Aorta (tissue), 5 donors: ENCODE data around the gene TNIP2. TPM values are rescaled to one million over a fixed set of nuclear protein-coding genes. Genes with fewer than 3 reads are reported as not detected.

ENCODE experiments used
- ATAC-seq: fragments of 200-7000 bp; cut with Tn5 transposase; one replicate; pipeline ENCODE4 v1.9.1; 2022; ENCODE audit warnings: moderate library complexity; ENCODE audit not compliant: low FRiP score
- DNase-seq, 2 donors: peaks; one replicate each; pipeline ENCODE4 v3.0.0-alpha.2; 2020
- H3K27ac ChIP-seq, 2 donors: one replicate each; pipeline ENCODE4 v1.5.1; 2013; ENCODE audit warnings: low read length in 2 of 2, mild to moderate bottlenecking in 2 of 2, moderate library complexity in 2 of 2, control low read depth in 1 of 2, inconsistent platforms in 1 of 2, low read depth in 1 of 2
- H3K27me3 ChIP-seq, 2 donors: one replicate each; pipeline ENCODE4 v1.6.1; 2013; ENCODE audit warnings: control low read depth in 1 of 2, low read length in 1 of 2, mild to moderate bottlenecking in 1 of 2, moderate library complexity in 1 of 2; ENCODE audit not compliant: insufficient read depth in 2 of 2, control insufficient read depth in 1 of 2
- H3K36me3 ChIP-seq, 2 donors: one replicate each; pipeline ENCODE4 v1.6.1; 2013; ENCODE audit warnings: control low read depth in 1 of 2, low read length in 1 of 2, mild to moderate bottlenecking in 1 of 2; ENCODE audit not compliant: insufficient read depth in 2 of 2, control insufficient read depth in 1 of 2
- H3K4me1 ChIP-seq, 2 donors: one replicate each; pipeline ENCODE4 v1.6.1; 2013; ENCODE audit warnings: low read length in 2 of 2, control low read depth in 1 of 2, mild to moderate bottlenecking in 1 of 2, moderate library complexity in 1 of 2; ENCODE audit not compliant: insufficient read depth in 2 of 2, control insufficient read depth in 1 of 2
- H3K4me3 ChIP-seq, 2 donors: one replicate each; pipeline ENCODE4 v1.5.1; 2013; ENCODE audit warnings: low read length in 2 of 2, control low read depth in 1 of 2, mild to moderate bottlenecking in 1 of 2
- H3K9me3 ChIP-seq: one replicate; pipeline ENCODE4 v1.6.1; 2013; ENCODE audit warnings: mild to moderate bottlenecking, low read length; ENCODE audit not compliant: control insufficient read depth
- WGBS, 2 donors: extraction: QIAGEN DNeasy Blood & Tissue Kit; methylation state at CpG; one replicate each; pipeline ENCODE4 v1.1.7; 2013; 5-methylcytosine and 5-hydroxymethylcytosine counted together
- intact Hi-C, 2 donors: fragments of 100-400 bp; cut with DNase I; formaldehyde crosslinking; loops; one replicate each; pipeline versions ENCODE4 v1.14.2 to v1.15.0; 2022
- polyA plus RNA-seq, 2 donors: library from polyadenylated mRNA; stranded (reverse); fragments of 200-250 nt; gene quantifications; one replicate each; pipeline ENCODE4 v1.2.3, GENCODE V29; 2013
- total RNA-seq, 2 donors: library from RNA; stranded (reverse); fragmentation: NEBNext Ultra II Directional; extraction: Animal tissue kit (Norgen Biotek cat#: 25700); gene quantifications; one replicate each; pipeline ENCODE4 v1.2.1, GENCODE V29; 2021
- donor health status: healthy with polysubstance abuse.
- donor health status: Bipolar disorder and iron deficiency.
- donor health status: DM: no; HTN: no; CAD: no.
- donor health status: DM: no; HTN: no; CAD: no.
- donor health status: DM: yes; HTN: yes; CAD: no.

Gene TNIP2
- total and polyA plus RNA-seq, 4 donors, result 37.2 to 43.8 (median 38.4) TPM

- Histone ChIP-seq H3K27ac (no peak overlapping the region), H3K27me3 (no peaks in the 10 kb centered on the region), H3K4me3 (peak overlapping the region; percentile 1 to 51), H3K4me1 (no peaks in the 10 kb centered on the region), H3K36me3 (no peaks in the 10 kb centered on the region), H3K9me3 (no peaks in the 10 kb centered on the region)
- intact Hi-C loops, result loop anchor here in 1 of 2 donors (10.0 kb wide), 1 partner anchor 220 kb away; the partner anchor contains the start of gene FAM193A
- ATAC-seq (peak; percentile 19), DNase-seq (peak in 1 of 2 donors; percentile 55)
- WGBS, 2 donors, result 62% methylated on average over 22 to 23 of the region's 23 CpGs
Measured at GRCh38 chr4:2754848-2755819, 1.0 kb downstream of the TNIP2 start.

GRCh38 chr4:2753436-2753835 is 2.7 kb downstream of the TNIP2 start:
- ATAC-seq, result no peak
- WGBS, 2 donors, result 89 to 91% methylated on average over 4 of the region's 4 CpGs
- H3K4me1 ChIP-seq, result no peaks in the 10 kb centered on the region

GRCh38 chr4:2750719-2751605 is 5.2 kb downstream of the TNIP2 start:
- Histone ChIP-seq H3K4me3 (no peak overlapping the region), H3K9me3 (no peaks in the 10 kb centered on the region), H3K36me3 (peaks cover 0 to 3% of the 10 kb centered on the region in 2 donors), H3K27me3 (no peaks in the 10 kb centered on the region), H3K27ac (no peak overlapping the region), H3K4me1 (no peaks in the 10 kb centered on the region)
- intact Hi-C loops, result loop anchor here in 1 of 2 donors (10.0 kb wide), 1 partner anchor 216 kb away; the partner anchor contains the start of gene FAM193A
- DNase-seq, result peak in 1 of 2 donors; percentile 50
- WGBS, 2 donors, result 78 to 82% methylated on average over 19 of the region's 19 CpGs
- ATAC-seq, result no peak

More at GRCh38 chr4:2753436-2753835, 2.7 kb downstream of the TNIP2 start:
- Histone ChIP-seq H3K9me3 (no peaks in the 10 kb centered on the region), H3K27ac (no peak overlapping the region), H3K27me3 (no peaks in the 10 kb centered on the region), H3K36me3 (no peaks in the 10 kb centered on the region), H3K4me3 (no peak overlapping the region)
- intact Hi-C loops, result loop anchor here in 1 of 2 donors (10.0 kb wide), 1 partner anchor 219 kb away; the partner anchor contains the start of gene FAM193A
- DNase-seq, result peak in 1 of 2 donors; percentile 38

GRCh38 chr4:2746891-2747695 is 9.0 kb downstream of the TNIP2 start:
- no peak overlapping the region for H3K27ac ChIP-seq
- H3K4me1 ChIP-seq, result no peaks in the 10 kb centered on the region
- DNase-seq (peak; percentile 32 to 68), ATAC-seq (no peak)
- H3K27me3 ChIP-seq, result no peaks in the 10 kb centered on the region
- no peak overlapping the region for H3K4me3 ChIP-seq
- H3K36me3 ChIP-seq, result peaks cover 0 to 7% of the 10 kb centered on the region in 2 donors
- 84 to 87% methylated on average over 16 of the region's 16 CpGs for WGBS, 2 donors
- no peaks in the 10 kb centered on the region for H3K9me3 ChIP-seq
- intact Hi-C loops, result no loop called here

GRCh38 chr4:2745981-2746806 is 9.9 kb downstream of the TNIP2 start:
- 69 to 72% methylated on average over 21 of the region's 21 CpGs for WGBS, 2 donors
- H3K36me3 ChIP-seq, result peaks cover 0 to 7% of the 10 kb centered on the region in 2 donors
- no peak overlapping the region for H3K4me3 ChIP-seq
- intact Hi-C loops, result no loop called here
- no peaks in the 10 kb centered on the region for H3K4me1 ChIP-seq
- ATAC-seq (peak; percentile 46), DNase-seq (peak; percentile 85 to 88)
- no peak overlapping the region for H3K27ac ChIP-seq
- H3K27me3 ChIP-seq, result no peaks in the 10 kb centered on the region
- H3K9me3 ChIP-seq, result no peaks in the 10 kb centered on the region

- WGBS, 2 donors, result 92 to 93% methylated on average over 5 of the region's 5 CpGs
- H3K27me3 ChIP-seq, result no peaks in the 10 kb centered on the region
- H3K27ac ChIP-seq, result no peak overlapping the region
- H3K36me3 ChIP-seq, result peaks cover 0 to 7% of the 10 kb centered on the region in 2 donors
- no peak overlapping the region for H3K4me3 ChIP-seq
- intact Hi-C loops, result no loop called here
- no peak for ATAC-seq
- no peaks in the 10 kb centered on the region for H3K9me3 ChIP-seq
- H3K4me1 ChIP-seq, result no peaks in the 10 kb centered on the region
- peak in 1 of 2 donors; percentile 32 for DNase-seq
Measured at GRCh38 chr4:2745516-2745915, 10.6 kb downstream of the TNIP2 start.

GRCh38 chr4:2744576-2745270 is 11.4 kb downstream of the TNIP2 start:
- WGBS, 2 donors, result 91 to 92% methylated on average over 28 of the region's 28 CpGs
- H3K36me3 ChIP-seq, result peaks cover 0 to 7% of the 10 kb centered on the region in 2 donors
- intact Hi-C loops, result no loop called here

More at GRCh38 chr4:2744576-2745270, 11.4 kb downstream of the TNIP2 start:
- Histone ChIP-seq H3K4me1 (no peaks in the 10 kb centered on the region), H3K27me3 (no peaks in the 10 kb centered on the region), H3K27ac (no peak overlapping the region), H3K4me3 (no peak overlapping the region), H3K9me3 (no peaks in the 10 kb centered on the region)
- peak; percentile 44 to 72 for DNase-seq
- ATAC-seq, result no peak
